HFF-Myc (cell line): ENCODE data around the gene CSRP1.
"Not testable (repeated sequence)": the region's sequence is repeated elsewhere in the genome, so short reads cannot be mapped to it uniquely, and the experiment has no call there.

ENCODE experiments used
- DNase-seq: peaks from one replicate; pipeline ENCODE4 v3.0.0-alpha.2; 2011; ENCODE audit warnings: low read depth; ENCODE audit errors: extremely low read depth
- H3K4me3 ChIP-seq: replicated peaks from 2 replicates; pipeline ENCODE4 v1.5.1; 2011; ENCODE audit warnings: low read depth, mild to moderate bottlenecking, control low read depth, low read length
- TF ChIP-seq, protein P1 (sequence below): IDR thresholded peaks from 2 replicates; pipeline ENCODE4 v1.5.1; 2012; ENCODE audit warnings: mild to moderate bottlenecking, low read depth, low read length, control low read depth; ENCODE audit errors: missing control alignments

CSRP1 gene

GRCh38 chr1:201551877-201552731, 45.2 kb upstream of the CSRP1 start:
- TF ChIP-seq, protein P1, sequence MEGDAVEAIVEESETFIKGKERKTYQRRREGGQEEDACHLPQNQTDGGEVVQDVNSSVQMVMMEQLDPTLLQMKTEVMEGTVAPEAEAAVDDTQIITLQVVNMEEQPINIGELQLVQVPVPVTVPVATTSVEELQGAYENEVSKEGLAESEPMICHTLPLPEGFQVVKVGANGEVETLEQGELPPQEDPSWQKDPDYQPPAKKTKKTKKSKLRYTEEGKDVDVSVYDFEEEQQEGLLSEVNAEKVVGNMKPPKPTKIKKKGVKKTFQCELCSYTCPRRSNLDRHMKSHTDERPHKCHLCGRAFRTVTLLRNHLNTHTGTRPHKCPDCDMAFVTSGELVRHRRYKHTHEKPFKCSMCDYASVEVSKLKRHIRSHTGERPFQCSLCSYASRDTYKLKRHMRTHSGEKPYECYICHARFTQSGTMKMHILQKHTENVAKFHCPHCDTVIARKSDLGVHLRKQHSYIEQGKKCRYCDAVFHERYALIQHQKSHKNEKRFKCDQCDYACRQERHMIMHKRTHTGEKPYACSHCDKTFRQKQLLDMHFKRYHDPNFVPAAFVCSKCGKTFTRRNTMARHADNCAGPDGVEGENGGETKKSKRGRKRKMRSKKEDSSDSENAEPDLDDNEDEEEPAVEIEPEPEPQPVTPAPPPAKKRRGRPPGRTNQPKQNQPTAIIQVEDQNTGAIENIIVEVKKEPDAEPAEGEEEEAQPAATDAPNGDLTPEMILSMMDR: no peak
- DNase-seq: no peak
- no peak overlapping the region for H3K4me3 ChIP-seq

DNA sequence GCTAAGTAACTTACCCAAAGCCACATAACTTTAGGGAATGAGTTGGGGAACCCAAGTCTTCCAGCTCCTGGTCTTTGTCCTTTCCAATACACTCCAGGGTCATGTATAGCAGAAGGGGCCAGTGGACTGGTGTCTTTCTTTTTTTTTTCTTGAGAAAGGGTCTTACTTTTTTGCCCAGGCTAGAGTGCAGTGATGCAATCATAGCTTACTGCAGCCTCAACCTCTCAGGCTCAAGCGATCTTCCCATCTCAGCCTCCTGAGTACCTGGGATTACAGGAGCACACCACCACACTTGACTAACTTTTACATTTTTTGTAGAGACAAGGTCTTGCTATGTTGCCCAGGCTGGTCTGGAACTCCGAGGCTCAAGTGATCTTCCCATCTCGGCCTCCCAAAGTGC, 44.2 kb upstream of the CSRP1 start:
- H3K4me3 ChIP-seq: no peak overlapping the region
- no peak for DNase-seq
- TF ChIP-seq, protein P1: no peak

DNA sequence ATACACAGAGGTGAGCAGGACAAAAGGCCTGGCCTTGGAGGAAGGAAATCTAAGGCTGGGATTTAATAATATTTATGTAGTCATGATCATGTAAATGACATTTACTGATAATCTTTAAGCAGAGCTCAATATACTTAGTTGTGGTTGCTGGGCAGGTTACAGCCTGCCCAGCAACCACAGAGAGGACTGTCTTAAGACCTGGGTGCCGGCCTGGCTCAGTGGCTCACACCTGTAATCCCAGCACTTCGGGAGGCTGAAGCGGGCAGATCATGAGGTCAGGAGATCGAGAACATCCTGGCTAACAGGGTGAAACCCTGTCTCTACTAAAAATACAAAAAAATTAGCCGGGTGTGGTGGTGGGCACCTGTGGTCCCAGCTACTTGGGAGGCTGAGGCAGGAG, 42.6 kb upstream of the CSRP1 start:
- H3K4me3 ChIP-seq, DNase-seq: not testable (repeated sequence)

- DNase-seq: no peak
- TF ChIP-seq, protein P1: no peak
- no peak overlapping the region for H3K4me3 ChIP-seq
These were observed 39.0 kb upstream of the CSRP1 start for GRCh38 chr1:201545851-201546492.

GRCh38 chr1:201544710-201545109, 37.8 kb upstream of the CSRP1 start:
- DNase-seq: no peak
- TF ChIP-seq, protein P1: no peak
- no peak overlapping the region for H3K4me3 ChIP-seq

GRCh38 chr1:201543871-201544642, 37.1 kb upstream of the CSRP1 start:
- TF ChIP-seq, protein P1: no peak
- no peak overlapping the region for H3K4me3 ChIP-seq
- DNase-seq: no peak

DNA sequence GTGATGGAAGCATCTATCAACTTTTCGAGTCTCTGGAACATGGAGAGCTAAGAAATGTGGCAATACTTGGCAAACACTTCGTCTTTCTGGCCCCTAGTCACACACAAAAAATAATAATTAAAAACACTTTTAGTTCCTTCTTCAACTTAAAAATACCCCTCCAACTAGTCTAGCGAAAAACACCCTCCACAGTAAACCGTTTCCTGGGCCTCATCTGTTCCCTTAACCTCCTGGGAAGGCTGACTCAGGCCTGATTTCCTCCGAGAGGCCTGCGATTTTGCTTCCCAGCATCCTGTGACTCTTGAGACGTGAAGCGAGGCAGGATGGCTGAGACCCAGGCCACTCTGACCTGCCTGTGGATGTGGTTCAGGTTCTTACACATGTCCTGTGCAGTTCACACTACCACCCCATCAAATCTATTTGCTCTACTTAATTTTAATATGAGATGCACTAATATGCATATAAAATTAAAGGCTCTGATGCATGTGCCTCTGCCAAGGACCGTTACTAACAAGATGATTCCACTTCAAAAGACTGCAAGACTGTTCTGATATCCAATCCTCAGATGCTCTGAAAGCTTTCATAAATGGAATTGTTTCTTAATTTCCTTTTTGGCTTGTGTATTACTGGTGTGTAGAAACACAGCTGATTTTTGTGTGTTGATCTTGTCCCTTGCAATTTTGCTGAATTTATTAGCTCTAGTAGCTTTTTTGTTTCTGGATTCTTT, 35.5 kb upstream of the CSRP1 start:
- DNase-seq: no peak
- no peak overlapping the region for H3K4me3 ChIP-seq

More for the DNA sequence above, 35.5 kb upstream of the CSRP1 start:
- TF ChIP-seq, protein P1: no peak
